Kidney (tissue), 14 donors: ENCODE measurements around the gene GRAMD2B. TPM values are rescaled to one million over a fixed set of nuclear protein-coding genes. Genes with fewer than 3 reads are reported as not detected.

Experiments
- DNase-seq, 5 donors: peaks; one replicate each; pipeline ENCODE4 v3.0.0-alpha.2; 2013 to 2020
- FAIRE-seq: peaks from 2 replicates; lab custom pipeline; 2012; peaks lifted over from hg19 to GRCh38; lab: Jason Lieb, UNC
- H3K27ac ChIP-seq, 2 donors: one replicate each; pipeline ENCODE4 v1.7.0; 2013; ENCODE audit warnings: low read depth in 2 of 2, low read length in 2 of 2, inconsistent platforms in 1 of 2
- H3K27me3 ChIP-seq: one replicate; pipeline ENCODE4 v1.7.1; 2013; ENCODE audit warnings: low read length, inconsistent platforms; ENCODE audit not compliant: control insufficient read depth, insufficient read depth
- H3K36me3 ChIP-seq, 3 donors: one replicate each; pipeline versions ENCODE4 v1.7.0 to v1.7.1; 2013; ENCODE audit warnings: low read length in 3 of 3, control low read depth in 1 of 3, inconsistent platforms in 1 of 3; ENCODE audit not compliant: insufficient read depth in 3 of 3, control insufficient read depth in 2 of 3
- H3K4me1 ChIP-seq, 3 donors: one replicate each; pipeline versions ENCODE4 v1.7.0 to v1.7.1; 2013; ENCODE audit warnings: low read length in 3 of 3, inconsistent platforms in 1 of 3, low read depth in 1 of 3; ENCODE audit not compliant: control insufficient read depth in 2 of 3, insufficient read depth in 2 of 3
- H3K4me3 ChIP-seq, 3 donors: one replicate each; pipeline versions ENCODE4 v1.7.0 to v1.8.1; 2013; ENCODE audit warnings: low read length in 3 of 3, control low read depth in 1 of 3, inconsistent platforms in 1 of 3
- H3K9ac ChIP-seq, 3 donors: one replicate each; pipeline versions ENCODE4 v1.7.0 to v1.7.1; 2013; ENCODE audit warnings: low read length in 3 of 3, control low read depth in 1 of 3, inconsistent platforms in 1 of 3
- H3K9me3 ChIP-seq, 3 donors: one replicate each; pipeline versions ENCODE4 v1.7.0 to v1.7.1; 2013; ENCODE audit warnings: low read length in 3 of 3, control low read depth in 1 of 3, inconsistent platforms in 1 of 3; ENCODE audit not compliant: control insufficient read depth in 2 of 3, insufficient read depth in 1 of 3
- CTCF ChIP-seq: IDR thresholded peaks from 3 replicates; pipeline ENCODE4 v1.5.1; 2012; ENCODE audit warnings: mild to moderate bottlenecking, moderate library complexity, borderline replicate concordance; ENCODE audit not compliant: insufficient read depth; ENCODE audit errors: extremely low read depth
- intact Hi-C: fragments of 100-400 bp; cut with DNase I; formaldehyde crosslinking; loops from one replicate; pipeline ENCODE4 v1.11.1; 2022
- polyA plus RNA-seq: library from polyadenylated mRNA; stranded (reverse); fragments of 350-450 nt; fragmentation: Illumina TruSeq; extraction: RNeasy Lipid Tissue Mini Kit (QIAGEN cat#74804); gene quantifications from one replicate; pipeline ENCODE4 v1.2.3, GENCODE V29; 2014; ENCODE audit warnings: low read depth, low replicate concordance; ENCODE audit not compliant: insufficient read depth
- total RNA-seq: library from RNA; stranded (reverse); fragmentation: NEBNext Ultra II Directional; extraction: Animal tissue kit (Norgen Biotek cat#: 25700); gene quantifications from one replicate; pipeline ENCODE4 v1.2.1, GENCODE V29; 2021
- donor health status: control.
- donor health status: control.
- donor health status: control.
- donor health status: control.
- donor health status: control.
- donor health status: DM: yes; HTN: yes; CAD: no.
- donor health status: Normal renal cell carcinoma (clear cell type).

Gene GRAMD2B
- total and polyA plus RNA-seq, 2 donors from 2014 or later, result 18.4 to 38.5 TPM

- no peak overlapping the region for H3K4me3 ChIP-seq
- peak overlapping the region in 1 of 3 donors; percentile 10 for H3K9ac ChIP-seq
- H3K27ac ChIP-seq, result peak overlapping the region; percentile 80 to 83
- H3K9me3 ChIP-seq, result no peaks in the 10 kb centered on the region
- no peak for TF ChIP-seq CTCF
- H3K36me3 ChIP-seq, result peaks cover 7 to 24% (median 14%) of the 10 kb centered on the region in 3 donors
- peaks cover 0 to 25% (median 21%) of the 10 kb centered on the region in 3 donors for H3K4me1 ChIP-seq
- no peaks in the 10 kb centered on the region for H3K27me3 ChIP-seq
- FAIRE-seq (no peak), DNase-seq (no peak)
- intact Hi-C loops, result no loop called here
These were observed 48.0 kb downstream of the GRAMD2B start for GRCh38 chr5:126471247-126471646.

GRCh38 chr5:126471875-126472537 is 48.8 kb downstream of the GRAMD2B start:
- Histone ChIP-seq H3K27me3 (no peaks in the 10 kb centered on the region), H3K4me1 (peaks cover 0 to 28% (median 21%) of the 10 kb centered on the region in 3 donors), H3K9me3 (no peaks in the 10 kb centered on the region), H3K36me3 (peaks cover 7 to 24% (median 14%) of the 10 kb centered on the region in 3 donors), H3K4me3 (peak overlapping the region in 1 of 3 donors; percentile 12), H3K27ac (peak overlapping the region; percentile 80 to 83), H3K9ac (peak overlapping the region in 1 of 3 donors; percentile 36)
- FAIRE-seq, result no peak
- peak in 1 of 5 donors; percentile 50 for DNase-seq
- TF ChIP-seq CTCF, result no peak
- intact Hi-C loops, result no loop called here

GRCh38 chr5:126472538-126472889 is 49.3 kb downstream of the GRAMD2B start:
- H3K9ac ChIP-seq, result peak overlapping the region in 1 of 3 donors; percentile 7
- no peak for DNase-seq
- intact Hi-C loops, result no loop called here
- peaks cover 0 to 31% (median 21%) of the 10 kb centered on the region in 3 donors for H3K4me1 ChIP-seq
- H3K27ac ChIP-seq, result peak overlapping the region; percentile 79 to 80
- no peak for TF ChIP-seq CTCF
- no peaks in the 10 kb centered on the region for H3K9me3 ChIP-seq
- FAIRE-seq, result no peak
- H3K27me3 ChIP-seq, result no peaks in the 10 kb centered on the region
- H3K4me3 ChIP-seq, result peak overlapping the region in 1 of 3 donors; percentile 12
- peaks cover 7 to 24% (median 14%) of the 10 kb centered on the region in 3 donors for H3K36me3 ChIP-seq
